Mucosa of descending colon (tissue), 3 donors: ENCODE results near the gene ZBTB20. TPM values are rescaled to one million over a fixed set of nuclear protein-coding genes. Genes with fewer than 3 reads are reported as not detected.

ENCODE experiments used
- ATAC-seq: fragments of 200-7000 bp; cut with Tn5 transposase; one replicate; pipeline ENCODE4 v1.9.1; 2020; ENCODE audit warnings: mild to moderate bottlenecking, moderate library complexity
- DNase-seq, 3 donors: peaks; one replicate each; pipeline ENCODE4 v3.0.0-alpha.2; 2020
- H3K36me3 ChIP-seq: fragments of 200-600 bp; one replicate; pipeline ENCODE4 v1.8.0; 2021; ENCODE audit warnings: low read depth, mild to moderate bottlenecking
- H3K4me1 ChIP-seq: fragments of 200-600 bp; one replicate; pipeline ENCODE4 v1.8.0; 2021; ENCODE audit warnings: low read depth, mild to moderate bottlenecking
- H3K4me3 ChIP-seq: fragments of 200-600 bp; one replicate; pipeline ENCODE4 v1.8.0; 2021; ENCODE audit warnings: mild to moderate bottlenecking
- H3K9me3 ChIP-seq: fragments of 200-600 bp; one replicate; pipeline ENCODE4 v1.8.0; 2021; ENCODE audit warnings: mild to moderate bottlenecking
- CTCF ChIP-seq: fragments of 200-600 bp; IDR thresholded peaks from one replicate; pipeline ENCODE4 v1.8.0; 2022; ENCODE audit warnings: antibody characterized with exemption, mild to moderate bottlenecking
- intact Hi-C, 2 donors: fragments of 100-400 bp; cut with DNase I in 1 of 2; cut with micrococcal nuclease in 1 of 2; formaldehyde crosslinking; loops; one replicate each; pipeline versions ENCODE4 v1.11.0 to v1.11.1; 2022; cut with DNase I, micrococcal nuclease
- total RNA-seq, 3 donors: library from RNA; stranded (reverse); fragmentation: NEBNext Ultra II Directional in 2 of 3; extraction: Animal tissue kit (Norgen Biotek cat#: 25700) in 2 of 3; gene quantifications; one replicate each; pipeline versions ENCODE4 v1.2.1 to v1.2.4, GENCODE V29; 2021 to 2023
- donor health status: DM: no; HTN: no; CAD: no; lungs with moderate emphysema.
- donor health status: DM: no; HTN: no; CAD: no.
- donor health status: DM: no; HTN: yes; CAD: no.

The ZBTB20 gene
- total RNA-seq, 3 donors from 2014 or later: 30.6 to 85.6 (median 37.3) TPM

GRCh38 chr3:114973536-114973935 is 173.6 kb downstream of the ZBTB20 start:
- Histone ChIP-seq H3K9me3 (no peaks in the 10 kb centered on the region), H3K36me3 (no peaks in the 10 kb centered on the region), H3K4me3 (no peak overlapping the region), H3K4me1 (no peaks in the 10 kb centered on the region)
- no peak for DNase-seq
- intact Hi-C loops: no loop called here
- no peak for ATAC-seq
- TF ChIP-seq CTCF: no peak

- TF ChIP-seq CTCF: no peak
- no peak overlapping the region for H3K4me3 ChIP-seq
- H3K4me1 ChIP-seq: no peaks in the 10 kb centered on the region
- no peaks in the 10 kb centered on the region for H3K36me3 ChIP-seq
- H3K9me3 ChIP-seq: no peaks in the 10 kb centered on the region
- DNase-seq (no peak), ATAC-seq (no peak)
- intact Hi-C loops: no loop called here
These were observed 179.9 kb downstream of the ZBTB20 start for GRCh38 chr3:114967168-114967567.

GRCh38 chr3:114962189-114962588 is 184.9 kb downstream of the ZBTB20 start:
- no peak for TF ChIP-seq CTCF
- Histone ChIP-seq H3K4me1 (no peaks in the 10 kb centered on the region), H3K36me3 (no peaks in the 10 kb centered on the region), H3K9me3 (no peaks in the 10 kb centered on the region), H3K4me3 (no peak overlapping the region)
- intact Hi-C loops: no loop called here
- DNase-seq (no peak), ATAC-seq (no peak)

GRCh38 chr3:114958930-114959329 is 188.2 kb downstream of the ZBTB20 start:
- intact Hi-C loops: no loop called here
- no peak for ATAC-seq
- Histone ChIP-seq H3K9me3 (peaks cover 2% of the 10 kb centered on the region), H3K36me3 (no peaks in the 10 kb centered on the region), H3K4me3 (no peak overlapping the region), H3K4me1 (no peaks in the 10 kb centered on the region)
- DNase-seq: no peak
- TF ChIP-seq CTCF: no peak

- intact Hi-C loops: no loop called here
- TF ChIP-seq CTCF: no peak
These were observed 193.3 kb downstream of the ZBTB20 start for GRCh38 chr3:114953800-114954199.

GRCh38 chr3:114953215-114953799 is 193.8 kb downstream of the ZBTB20 start:
- intact Hi-C loops: no loop called here
- Histone ChIP-seq H3K36me3 (no peaks in the 10 kb centered on the region), H3K4me1 (no peaks in the 10 kb centered on the region), H3K4me3 (no peak overlapping the region), H3K9me3 (peaks cover 12% of the 10 kb centered on the region)
- ATAC-seq (no peak), DNase-seq (no peak)
- TF ChIP-seq CTCF: no peak

More at GRCh38 chr3:114953800-114954199, 193.3 kb downstream of the ZBTB20 start:
- Histone ChIP-seq H3K4me1 (no peaks in the 10 kb centered on the region), H3K4me3 (no peak overlapping the region), H3K36me3 (no peaks in the 10 kb centered on the region), H3K9me3 (peaks cover 12% of the 10 kb centered on the region)
- ATAC-seq (no peak), DNase-seq (no peak)
